HFFc6 (cell line): ENCODE measurements around the gene C11orf97. TPM values are rescaled to one million over a fixed set of nuclear protein-coding genes. Genes with fewer than 3 reads are reported as not detected.

ENCODE experiments used
- DNase-seq: peaks from one replicate; pipeline ENCODE4 v3.0.0-alpha.2; 2018
- H3K27ac Mint-ChIP-seq: 2 replicates; pipeline ENCODE4 v1.8.0; 2020; ENCODE audit warnings: mild to moderate bottlenecking, mixed read lengths
- H3K27me3 Mint-ChIP-seq: 2 replicates; pipeline ENCODE4 v1.8.0; 2021; ENCODE audit warnings: mild to moderate bottlenecking, moderate library complexity, mixed read lengths; ENCODE audit not compliant: insufficient read depth
- H3K36me3 Mint-ChIP-seq: 2 replicates; pipeline ENCODE4 v1.8.0; 2021; ENCODE audit warnings: low read depth, mixed read lengths
- H3K4me1 Mint-ChIP-seq: 2 replicates; pipeline ENCODE4 v1.8.0; 2020; ENCODE audit warnings: low read depth, mixed read lengths
- H3K4me3 Mint-ChIP-seq: 2 replicates; pipeline ENCODE4 v1.8.0; 2020; ENCODE audit warnings: mild to moderate bottlenecking, moderate library complexity, mixed read lengths
- H3K9me3 Mint-ChIP-seq: 2 replicates; pipeline ENCODE4 v1.8.0; 2020; ENCODE audit warnings: mild to moderate bottlenecking, mixed read lengths
- CTCF ChIP-seq: fragments of 200-600 bp; sonication (generic); IDR thresholded peaks from 2 replicates; pipeline ENCODE4 v1.5.0; 2021; ENCODE audit warnings: antibody characterized with exemption, mild to moderate bottlenecking
- long read RNA-seq: library from polyadenylated mRNA; unstranded; transcript quantifications from one replicate; pipeline ENCODE4 v2.0.0, GENCODE V29; 2019
- total RNA-seq, 6 experiments: library from RNA; stranded (reverse); fragmentation: NEBNext Ultra II Directional; extraction: Animal tissue kit (Norgen Biotek cat#: 25700); gene quantifications; 2 replicates in 1 of 6; 3 replicates in 5 of 6; pipeline ENCODE4 v1.2.3, GENCODE V29; 2021

The C11orf97 gene, protein sequence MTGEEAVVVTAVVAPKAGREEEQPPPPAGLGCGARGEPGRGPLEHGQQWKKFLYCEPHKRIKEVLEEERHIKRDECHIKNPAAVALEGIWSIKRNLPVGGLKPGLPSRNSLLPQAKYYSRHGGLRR
- not detected for total RNA-seq
- long read RNA-seq, result 0 reads

- TF ChIP-seq CTCF, result no peak
- H3K27ac Mint-ChIP-seq, result no peak within 1 kb of the TSS
- H3K4me1 Mint-ChIP-seq, result peaks cover 23% of the 10 kb centered on the region
- peaks cover 28% of the 10 kb centered on the region for H3K27me3 Mint-ChIP-seq
- no peaks in the 10 kb centered on the region for H3K9me3 Mint-ChIP-seq
- no peaks in the 10 kb centered on the region for H3K36me3 Mint-ChIP-seq
- H3K4me3 Mint-ChIP-seq, result peak within 1 kb of the TSS; percentile 83
- DNase-seq, result peak; percentile 8
These were observed at the start of gene C11orf97 for GRCh38 chr11:94511932-94512781. TSS of gene C11orf97 (plus strand) at chr11:94512461. CDS start at chr11:94512529, 68 bp downstream.

- H3K4me3 Mint-ChIP-seq, result no peak overlapping the region
- TF ChIP-seq CTCF, result no peak
These were observed 42.8 kb upstream of the C11orf97 start for GRCh38 chr11:94469416-94469815.

GRCh38 chr11:94472916-94473799 lies 39.1 kb upstream of the C11orf97 start:
- Mint-ChIP-seq H3K27ac (no peak overlapping the region), H3K4me1 (no peaks in the 10 kb centered on the region), H3K27me3 (no peaks in the 10 kb centered on the region), H3K9me3 (no peaks in the 10 kb centered on the region), H3K36me3 (peaks cover 6% of the 10 kb centered on the region; the same call in 1 of the 2 replicates), H3K4me3 (no peak overlapping the region)
- no peak for TF ChIP-seq CTCF
- no peak for DNase-seq

More at GRCh38 chr11:94469416-94469815, 42.8 kb upstream of the C11orf97 start:
- DNase-seq, result no peak
- Mint-ChIP-seq H3K36me3 (peaks cover 6% of the 10 kb centered on the region; the same call in 1 of the 2 replicates), H3K27me3 (no peaks in the 10 kb centered on the region), H3K4me1 (no peaks in the 10 kb centered on the region), H3K9me3 (no peaks in the 10 kb centered on the region), H3K27ac (no peak overlapping the region)

- H3K27me3 Mint-ChIP-seq, result no peaks in the 10 kb centered on the region; the same call in 1 of the 2 replicates
- H3K27ac Mint-ChIP-seq, result no peak overlapping the region
- H3K9me3 Mint-ChIP-seq, result no peaks in the 10 kb centered on the region
- no peak for DNase-seq
- no peaks in the 10 kb centered on the region for H3K4me1 Mint-ChIP-seq
- H3K36me3 Mint-ChIP-seq, result peaks cover 6% of the 10 kb centered on the region; the same call in 1 of the 2 replicates
- TF ChIP-seq CTCF, result no peak
- no peak overlapping the region for H3K4me3 Mint-ChIP-seq
These were observed 34.6 kb upstream of the C11orf97 start for GRCh38 chr11:94477624-94478023.

- Mint-ChIP-seq H3K9me3 (no peaks in the 10 kb centered on the region), H3K36me3 (peaks cover under 1% of the 10 kb centered on the region; the same call in 1 of the 2 replicates), H3K27me3 (no peaks in the 10 kb centered on the region; the same call in 1 of the 2 replicates), H3K4me3 (no peak overlapping the region), H3K4me1 (no peaks in the 10 kb centered on the region), H3K27ac (no peak overlapping the region)
- DNase-seq, result no peak
- TF ChIP-seq CTCF, result no peak
These were observed 30.9 kb upstream of the C11orf97 start for GRCh38 chr11:94481342-94481741.
